ENCODE results near the gene ARAP1. TPM values are rescaled to one million over a fixed set of nuclear protein-coding genes. Genes with fewer than 3 reads are reported as not detected.

The ARAP1 gene
- total RNA-seq = 153 and 190 TPM in 2 replicates

GRCh38 chr11:72752088-72752914, at the start of gene ARAP1:
Gene ARAP1 (minus strand): TSS chr11:72752408. CDS start chr11:72727128, 25,280 bp downstream.

GRCh38 chr11:72793425-72794367, 41.5 kb upstream of the ARAP1 start, which contains the start of gene STARD10:
Gene STARD10 (minus strand): TSS chr11:72794047. CDS start chr11:72781181, 12,866 bp downstream.

GRCh38 chr11:72673943-72674828, 78.0 kb downstream of the ARAP1 start, which contains the start of gene PDE2A:
Gene PDE2A (minus strand): TSS chr11:72674422. CDS start chr11:72674207, 215 bp downstream.

Small RNAs within 50 kb of the gene (small RNA-seq; reads per million reads assigned to genes)
- gene MIR4692 (not detected), gene RF00019 (not detected)

Other genes starting within 250 kb of the ARAP1 start
- gene PDE2A, start 78.0 kb downstream of the ARAP1 start, total RNA-seq = under 0.01 and 0.97 TPM in 2 replicates
- gene STARD10, start 41.6 kb upstream of the ARAP1 start, total RNA-seq = 26.7 and 29.2 TPM in 2 replicates
- 6.4 and 8.8 TPM in 2 replicates for gene ATG16L2, start 62.0 kb upstream of the ARAP1 start, total RNA-seq

Measured in hair follicle dermal papilla cell (primary cell).